Lower leg skin (tissue), 4 donors: ENCODE data around the gene PRTN3. TPM values are rescaled to one million over a fixed set of nuclear protein-coding genes. Genes with fewer than 3 reads are reported as not detected.

ENCODE experiments used
- DNase-seq, 2 donors: peaks; one replicate each; pipeline ENCODE4 v3.0.0-alpha.2; 2019; ENCODE audit warnings: low spot score in 2 of 2
- H3K4me3 ChIP-seq: fragments of 200-600 bp; sonication (generic); 2 replicates; pipeline ENCODE4 v1.5.1; 2017; ENCODE audit warnings: mild to moderate bottlenecking, low read depth; ENCODE audit not compliant: poor library complexity, severe bottlenecking
- POLR2A ChIP-seq, 2 donors: fragments of 450-650 bp; IDR thresholded peaks; one replicate each; pipeline ENCODE4 v1.6.1; 2016 to 2017; ENCODE audit warnings: antibody characterized with exemption in 2 of 2, mild to moderate bottlenecking in 1 of 2, moderate library complexity in 1 of 2
- WGBS, 2 donors: methylation state at CpG; one replicate each; pipeline ENCODE4 v1.1.5; 2018; 5-methylcytosine and 5-hydroxymethylcytosine counted together
- intact Hi-C: fragments of 100-400 bp; cut with DNase I; formaldehyde crosslinking; loops from one replicate; pipeline ENCODE4 v1.15.0; 2023; ENCODE audit warnings: low total_unique reads
- total RNA-seq, 4 donors: library from RNA; depleted of rRNA; stranded (reverse); fragments of >200 nt; gene quantifications; one replicate each; pipeline ENCODE4 v1.1.0, GENCODE V29; 2016
- TF ChIP-seq, protein P1 (sequence below), 3 donors: fragments of 450-650 bp; IDR thresholded peaks; one replicate each; pipeline ENCODE4 v1.5.1; 2016; ENCODE audit warnings: antibody characterized with exemption in 3 of 3, mild to moderate bottlenecking in 3 of 3, moderate library complexity in 2 of 3

The PRTN3 gene
- total RNA-seq, 4 donors from 2014 or later = 0.86 TPM; not detected in 3

DNA sequence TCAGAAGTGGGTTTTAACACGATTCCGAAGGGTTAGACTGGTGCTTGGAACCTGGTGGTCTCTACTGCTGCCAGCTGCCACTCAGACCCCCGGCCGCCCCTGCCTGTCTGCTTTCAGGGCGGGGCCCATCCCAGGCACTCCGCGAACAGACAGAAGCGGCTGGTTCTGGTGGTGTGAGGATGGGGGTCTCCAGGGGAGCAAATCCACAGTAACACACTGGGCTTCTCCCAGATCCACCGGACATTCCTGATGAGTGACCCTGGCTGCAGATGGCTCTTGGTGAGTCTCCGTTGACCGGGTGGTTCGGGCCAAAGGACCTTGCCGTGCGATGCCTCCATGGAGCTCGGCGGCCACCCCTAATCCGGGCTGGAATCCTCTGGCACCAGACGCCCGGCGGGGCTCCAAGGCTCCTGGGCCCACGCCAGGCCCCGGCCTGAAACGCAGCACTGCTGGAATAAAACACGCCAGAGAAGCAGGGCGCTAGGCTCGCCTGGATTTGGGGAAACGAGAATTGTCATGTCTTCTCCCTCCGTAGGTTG lies 45.7 kb upstream of the PRTN3 start:
- TF ChIP-seq POLR2A (IDR thresholded peaks at IDR 0.05) = no peak
- TF ChIP-seq, protein P1, sequence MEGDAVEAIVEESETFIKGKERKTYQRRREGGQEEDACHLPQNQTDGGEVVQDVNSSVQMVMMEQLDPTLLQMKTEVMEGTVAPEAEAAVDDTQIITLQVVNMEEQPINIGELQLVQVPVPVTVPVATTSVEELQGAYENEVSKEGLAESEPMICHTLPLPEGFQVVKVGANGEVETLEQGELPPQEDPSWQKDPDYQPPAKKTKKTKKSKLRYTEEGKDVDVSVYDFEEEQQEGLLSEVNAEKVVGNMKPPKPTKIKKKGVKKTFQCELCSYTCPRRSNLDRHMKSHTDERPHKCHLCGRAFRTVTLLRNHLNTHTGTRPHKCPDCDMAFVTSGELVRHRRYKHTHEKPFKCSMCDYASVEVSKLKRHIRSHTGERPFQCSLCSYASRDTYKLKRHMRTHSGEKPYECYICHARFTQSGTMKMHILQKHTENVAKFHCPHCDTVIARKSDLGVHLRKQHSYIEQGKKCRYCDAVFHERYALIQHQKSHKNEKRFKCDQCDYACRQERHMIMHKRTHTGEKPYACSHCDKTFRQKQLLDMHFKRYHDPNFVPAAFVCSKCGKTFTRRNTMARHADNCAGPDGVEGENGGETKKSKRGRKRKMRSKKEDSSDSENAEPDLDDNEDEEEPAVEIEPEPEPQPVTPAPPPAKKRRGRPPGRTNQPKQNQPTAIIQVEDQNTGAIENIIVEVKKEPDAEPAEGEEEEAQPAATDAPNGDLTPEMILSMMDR (IDR thresholded peaks at IDR 0.05) = no peak
- intact Hi-C loops = no loop called here
- WGBS, 2 donors = 58 to 79% methylated on average over 20 to 28 of the region's 28 CpGs
- DNase-seq = no peak
- H3K4me3 ChIP-seq = no peak overlapping the region

DNA sequence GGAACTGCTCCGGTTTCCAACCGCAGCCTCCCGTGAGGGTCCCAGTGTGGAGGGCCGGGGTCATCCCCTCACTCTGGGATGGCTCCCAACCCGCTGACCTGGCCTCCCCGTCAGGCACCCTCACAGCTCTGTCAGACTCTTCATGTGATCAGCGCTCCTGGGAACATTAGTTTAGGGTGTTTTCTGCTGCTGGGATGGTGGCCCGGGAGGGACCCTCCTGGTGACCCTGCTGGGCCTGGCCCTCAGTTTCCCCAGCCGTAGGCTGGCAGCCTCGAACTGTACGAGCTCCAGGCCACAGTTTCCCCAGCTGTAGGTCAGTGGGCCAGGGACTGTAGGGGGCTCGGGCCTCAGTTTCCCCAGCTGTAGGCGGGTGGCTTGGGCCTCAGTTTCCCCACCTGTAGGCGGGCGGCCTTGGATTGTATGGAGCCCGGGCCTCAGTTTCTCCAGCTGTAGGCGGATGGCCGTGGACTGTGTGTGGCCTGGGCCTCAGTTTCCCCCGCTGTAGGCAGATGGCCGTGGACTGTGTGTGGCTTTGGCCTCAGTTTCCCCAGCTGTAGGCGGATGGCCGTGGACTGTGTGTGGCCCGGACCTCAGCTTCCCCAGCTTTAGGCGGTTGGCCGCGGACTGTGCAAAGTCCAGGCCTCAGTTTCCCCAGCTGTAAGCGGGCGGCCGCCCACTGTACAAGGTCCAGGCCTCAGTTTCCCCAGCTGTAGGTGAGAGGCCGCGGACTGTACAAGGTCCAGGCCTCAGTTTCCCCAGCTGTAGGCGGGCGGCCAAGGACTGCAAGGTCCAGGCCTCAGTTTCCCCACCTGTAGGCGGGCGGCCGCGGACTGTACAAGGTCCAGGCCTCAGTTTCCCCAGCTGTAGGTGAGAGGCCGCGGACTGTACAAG lies 44.9 kb upstream of the PRTN3 start:
- WGBS, 2 donors = 80% methylated on average over 34 to 36 of the region's 39 CpGs

DNA sequence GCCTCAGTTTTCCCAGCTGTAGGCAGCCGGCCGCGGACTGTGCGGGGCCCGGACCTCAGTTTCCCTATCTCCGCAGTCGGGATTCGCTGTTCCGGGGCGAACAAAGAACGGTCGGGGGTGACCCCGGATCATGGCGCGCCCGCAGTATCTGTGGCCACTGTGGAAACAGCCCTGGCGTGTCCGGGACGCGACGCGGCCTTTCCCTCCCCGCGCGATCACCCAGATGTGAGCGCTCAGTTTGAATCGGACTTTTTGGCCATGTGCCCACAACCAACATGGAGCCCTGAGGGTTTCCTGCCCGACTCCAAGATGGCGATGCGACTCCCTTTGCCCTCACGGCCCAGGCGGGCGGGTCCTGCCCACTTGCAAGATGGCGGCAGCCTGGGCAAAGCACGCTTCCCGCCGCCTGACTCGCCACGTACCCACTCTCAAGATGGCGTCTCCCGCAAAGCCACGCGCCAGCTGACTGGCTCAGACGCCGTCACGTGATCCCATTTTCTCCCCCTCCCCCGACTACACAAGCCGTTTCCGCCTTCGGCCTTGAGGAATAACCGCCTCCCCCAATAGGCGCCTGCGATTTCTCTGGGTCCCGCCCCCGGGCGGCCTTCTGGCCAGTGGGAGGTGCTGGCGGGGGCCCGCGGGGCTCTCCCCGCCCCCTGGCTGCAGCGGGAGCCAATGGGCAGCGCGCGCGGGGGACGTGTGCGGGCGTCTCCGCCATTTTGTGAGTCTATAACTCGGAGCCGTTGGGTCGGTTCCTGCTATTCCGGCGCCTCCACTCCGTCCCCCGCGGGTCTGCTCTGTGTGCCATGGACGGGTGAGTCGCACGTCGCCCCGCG lies 43.9 kb upstream of the PRTN3 start, which contains the start of gene PTBP1:
Gene PTBP1 (plus strand): TSS at position 761 of the 836 bp plus-strand sequence. CDS start 46 bp downstream, at position 807.
- WGBS, 2 donors = 0 to 1% methylated on average over 45 to 62 of the region's 83 CpGs
- TF ChIP-seq POLR2A (IDR thresholded peaks at IDR 0.05) = peak in 1 of 2 donors; percentile 29
- TF ChIP-seq, protein P1 (IDR thresholded peaks at IDR 0.05) = no peak
- intact Hi-C loops = no loop called here

More for the DNA sequence above, 44.9 kb upstream of the PRTN3 start:
- intact Hi-C loops = no loop called here
- H3K4me3 ChIP-seq = peak overlapping the region; percentile 53
- DNase-seq = no peak
- TF ChIP-seq, protein P1 (IDR thresholded peaks at IDR 0.05) = no peak
- TF ChIP-seq POLR2A (IDR thresholded peaks at IDR 0.05) = no peak

DNA sequence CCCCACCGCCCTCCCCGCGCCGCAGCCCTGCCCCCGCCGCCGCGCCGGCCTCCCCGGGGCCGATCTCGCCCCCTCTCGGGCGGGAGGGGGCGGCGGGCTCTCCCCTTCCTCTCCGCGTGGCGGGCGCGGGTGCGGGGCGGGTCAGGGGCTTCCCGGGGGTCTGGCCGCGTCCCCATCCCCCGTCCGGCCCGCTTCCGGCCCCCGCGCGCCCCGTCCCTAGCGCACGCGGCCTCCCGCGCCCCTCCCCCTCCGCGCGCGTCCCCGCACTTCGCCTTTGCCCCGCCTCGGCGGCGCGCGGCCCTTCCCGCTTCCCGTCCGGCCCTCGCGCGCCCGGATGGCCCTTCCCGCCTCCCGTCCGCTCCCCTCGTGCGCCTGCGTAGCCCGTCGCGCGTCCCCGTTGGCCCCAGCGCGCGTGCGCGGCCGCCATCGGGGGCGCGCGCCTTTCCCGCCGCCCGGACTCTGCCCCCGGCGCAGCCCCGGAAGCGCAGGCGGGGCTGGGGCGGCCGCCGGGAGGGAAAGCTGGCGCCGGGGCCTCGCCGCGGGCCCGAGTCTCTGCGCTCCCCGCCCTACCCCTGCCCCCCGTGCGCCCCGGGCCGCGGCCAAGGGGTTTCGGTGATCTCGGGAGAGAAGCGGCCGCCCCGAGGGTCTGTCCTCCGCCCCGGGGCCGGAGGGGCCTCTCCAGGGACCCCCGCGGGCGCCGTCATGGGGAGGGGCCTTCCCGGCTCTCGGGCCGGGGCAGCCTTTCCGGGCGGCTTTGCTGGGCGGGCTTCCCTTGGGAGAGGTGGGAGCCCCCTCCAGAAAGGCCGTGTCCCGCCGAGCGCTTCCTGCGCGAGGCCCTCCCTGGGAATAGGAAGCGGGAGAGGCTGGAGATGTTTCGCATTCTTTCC lies 43.0 kb upstream of the PRTN3 start:
- TF ChIP-seq, protein P1 (IDR thresholded peaks at IDR 0.05) = no peak
- no peak for TF ChIP-seq POLR2A (IDR thresholded peaks at IDR 0.05)
- WGBS, 2 donors = 0% methylated on average over 7 to 83 of the region's 129 CpGs
- peak; percentile 79 to 98 for DNase-seq
- peak overlapping the region; percentile 91 for H3K4me3 ChIP-seq
- intact Hi-C loops = no loop called here

More for the DNA sequence above, 43.9 kb upstream of the PRTN3 start, which contains the start of gene PTBP1:
- H3K4me3 ChIP-seq = peak within 1 kb of the TSS; percentile 91
- DNase-seq = peak; percentile 100
